HG02623 (cell line): ENCODE measurements around the gene S100A13.

Experiments
- ATAC-seq: cut with Tn5 transposase; IDR thresholded peaks from one replicate; pipeline ENCODE4 v1.9.1; 2021; ENCODE audit warnings: moderate library complexity; ENCODE audit not compliant: unreplicated experiment

Gene S100A13

DNA sequence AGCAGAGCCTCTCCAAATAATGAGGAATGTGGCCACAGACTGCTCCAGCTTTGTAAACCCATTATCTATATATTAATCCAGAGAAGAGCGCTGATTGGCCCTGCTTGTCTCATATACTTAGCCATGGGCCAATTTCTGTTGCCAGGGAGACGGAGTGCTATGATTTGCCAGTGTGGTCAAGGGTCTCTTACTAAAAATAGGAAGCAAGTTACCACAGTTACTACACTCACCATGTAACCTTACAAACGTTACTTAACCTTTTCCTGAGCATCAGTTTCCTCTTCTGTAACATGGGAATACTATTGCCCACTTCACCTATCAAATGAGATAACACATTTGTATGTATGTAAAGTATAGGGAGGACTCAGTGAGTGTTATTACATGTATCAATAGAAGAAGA, 54.0 kb downstream of the S100A13 start:
- ATAC-seq, result no peak

DNA sequence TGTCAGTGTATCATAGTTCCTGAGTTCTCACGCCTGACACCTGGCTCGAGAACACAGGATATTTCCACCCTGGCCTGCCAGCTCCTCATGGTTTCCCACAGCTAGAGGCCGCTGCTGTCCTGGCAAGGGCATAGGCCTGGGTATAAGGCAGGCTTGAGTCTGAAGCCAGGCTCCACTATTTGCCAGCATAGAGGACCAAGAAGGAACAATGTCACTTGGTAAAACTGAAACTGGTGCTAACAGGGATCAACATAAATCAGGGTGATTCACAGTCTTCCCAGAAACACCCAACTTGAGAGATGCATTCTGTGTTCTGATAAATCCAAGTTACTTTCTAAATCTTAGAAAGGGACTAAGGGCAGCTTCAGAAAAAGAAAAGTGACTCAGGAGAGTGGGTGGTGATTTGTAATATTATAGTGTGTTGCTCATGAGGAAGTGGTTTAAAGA, 54.7 kb downstream of the S100A13 start:
- ATAC-seq, result peak; percentile 64

DNA sequence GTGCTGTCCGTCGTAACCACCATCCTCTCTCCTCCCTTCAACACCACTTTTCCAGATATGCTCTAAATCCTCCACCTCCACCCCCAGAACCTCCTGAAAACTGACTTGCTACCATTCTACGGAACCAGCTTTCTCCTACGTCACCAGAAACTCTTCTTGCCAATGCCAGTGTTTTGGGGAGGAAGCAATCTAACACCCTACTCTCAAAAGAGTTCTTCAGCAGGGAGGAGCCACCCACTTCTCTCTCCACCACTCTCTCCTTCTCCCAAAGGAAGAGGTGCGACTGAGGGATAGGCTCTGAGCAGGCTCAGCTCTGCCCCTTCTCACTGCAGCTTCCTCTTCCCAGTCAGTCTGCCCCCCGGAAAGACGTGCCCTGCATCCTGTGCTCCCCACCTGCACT, 55.6 kb downstream of the S100A13 start:
- no peak for ATAC-seq

DNA sequence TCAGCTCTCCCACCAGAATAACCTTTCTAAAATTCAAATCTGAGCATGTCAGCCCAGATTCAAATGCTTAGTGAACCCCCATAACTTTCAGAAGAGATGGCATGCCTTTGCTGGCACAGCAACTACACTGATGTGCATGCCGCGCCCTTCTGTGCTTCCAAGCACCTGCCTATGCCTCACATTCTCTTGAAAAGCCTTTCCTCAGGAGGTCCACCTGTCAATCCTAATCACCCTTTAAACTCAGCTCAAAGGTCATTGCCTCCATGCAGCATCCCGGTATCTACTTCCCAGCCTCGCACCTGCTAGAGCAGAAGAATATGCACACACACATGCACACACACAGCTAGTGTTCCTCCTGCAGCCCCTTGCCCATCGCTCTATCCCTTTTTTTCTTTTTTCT, 56.4 kb downstream of the S100A13 start:
- no peak for ATAC-seq

DNA sequence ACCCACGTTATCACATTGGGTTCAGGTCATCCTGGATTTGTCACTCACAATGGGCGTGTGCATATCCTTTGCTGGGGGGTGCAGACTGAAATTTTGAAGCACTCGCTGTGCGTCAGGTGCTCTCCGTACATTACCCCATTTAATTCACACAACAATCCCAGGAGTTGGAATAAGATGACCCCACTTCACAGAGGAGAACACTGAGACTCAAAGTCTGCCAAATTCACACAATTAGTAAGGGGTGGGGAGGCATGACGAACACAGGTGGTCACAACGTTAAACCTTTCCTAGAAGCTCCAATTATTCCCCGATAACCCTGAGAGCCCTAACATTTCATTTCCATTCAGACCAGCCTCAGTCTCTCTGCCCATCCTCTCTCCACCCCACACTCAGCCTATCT, 57.8 kb downstream of the S100A13 start:
- no peak for ATAC-seq
